GM03348 (cell line): ENCODE results near the gene KLHL25.
"Not testable (repeated sequence)": the region's sequence is repeated elsewhere in the genome, so short reads cannot be mapped to it uniquely, and the experiment has no call there.

ENCODE experiments used
- DNase-seq: peaks from one replicate; pipeline ENCODE4 v3.0.0; 2012; ENCODE audit warnings: low spot score

The KLHL25 gene

DNA sequence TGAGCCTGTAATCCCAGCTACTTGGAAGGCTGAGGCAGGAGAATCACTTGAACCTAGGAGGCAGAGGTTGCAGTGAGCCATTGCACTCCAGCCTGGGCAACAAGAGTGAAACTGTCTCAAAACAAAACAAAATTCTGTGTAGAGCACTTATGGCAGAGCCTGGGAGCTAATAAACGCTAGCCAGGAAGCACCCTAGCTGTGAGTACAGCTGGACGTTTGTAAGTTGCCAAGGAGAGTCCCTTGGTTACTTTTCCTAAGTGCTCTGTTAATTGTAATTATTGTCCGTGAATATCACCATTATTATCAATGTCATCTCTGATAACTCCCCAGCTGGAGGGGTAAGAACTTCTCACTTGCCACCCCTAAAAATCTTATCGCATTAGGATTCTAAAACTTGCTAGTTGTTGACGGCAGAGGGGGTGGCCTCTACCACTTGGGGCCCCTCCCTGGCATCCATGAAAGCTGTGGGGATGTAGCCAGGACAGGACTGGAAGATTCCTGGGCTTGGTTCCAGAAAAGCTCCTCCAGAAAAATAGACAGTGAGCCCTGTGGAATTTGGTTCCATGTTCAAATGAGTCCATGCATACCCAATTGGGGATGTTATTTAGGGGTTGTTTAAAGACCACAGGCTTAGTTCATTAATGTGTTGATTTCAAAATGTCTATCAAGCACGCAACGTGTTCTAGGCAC, 9.9 kb upstream of the KLHL25 start:
- no peak for DNase-seq

DNA sequence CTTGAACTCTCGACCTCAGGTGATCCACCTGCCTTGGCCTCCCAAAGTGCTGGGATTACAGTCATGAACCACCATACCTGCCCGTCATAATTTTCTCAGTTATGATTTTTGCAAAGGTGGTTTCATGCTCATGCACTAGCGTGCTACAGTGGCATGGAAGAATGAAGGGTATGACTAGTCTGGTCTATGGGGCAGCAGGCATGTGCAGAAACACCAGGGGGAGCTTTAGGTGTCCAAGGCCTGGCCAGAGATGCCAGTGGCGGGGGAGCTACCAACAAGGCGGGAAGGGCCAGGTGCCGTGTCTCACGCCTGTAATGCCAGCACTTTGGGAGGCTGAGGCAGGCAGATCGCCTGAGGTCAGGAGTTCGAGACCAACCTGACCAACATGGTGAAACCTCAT, 7.9 kb upstream of the KLHL25 start:
- DNase-seq, result not testable (repeated sequence)

DNA sequence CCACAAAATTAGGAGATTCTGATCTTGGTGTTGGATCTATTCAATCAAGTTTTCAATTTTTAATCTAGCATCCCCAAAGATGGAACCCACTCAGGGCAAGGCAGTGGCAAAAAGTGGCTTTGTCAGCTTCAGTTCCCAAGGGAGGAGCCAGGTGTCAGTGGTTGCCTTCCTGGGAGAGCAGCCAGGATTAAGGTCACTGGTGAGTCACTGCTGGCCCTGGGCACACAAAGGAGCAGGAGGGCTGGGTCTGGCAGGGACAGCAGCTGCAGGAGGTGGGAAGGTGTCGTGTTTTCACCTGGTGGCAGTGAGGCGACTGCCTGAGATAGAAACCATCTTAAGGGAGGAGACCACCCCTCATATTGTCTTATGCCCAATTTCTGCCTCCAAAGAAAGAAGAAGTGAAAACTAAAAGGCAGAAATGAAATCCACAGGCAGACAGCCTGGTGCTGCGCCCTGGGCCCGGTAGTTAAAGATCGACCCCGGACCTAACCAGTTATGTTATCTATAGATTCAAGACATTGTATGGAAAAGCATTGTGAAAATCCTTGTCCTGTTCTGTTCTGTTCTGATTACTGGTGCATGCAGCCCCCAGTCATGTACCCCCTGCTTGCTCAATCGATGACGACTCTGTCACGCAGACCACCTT, 5.9 kb upstream of the KLHL25 start:
- peak; percentile 42 for DNase-seq

DNA sequence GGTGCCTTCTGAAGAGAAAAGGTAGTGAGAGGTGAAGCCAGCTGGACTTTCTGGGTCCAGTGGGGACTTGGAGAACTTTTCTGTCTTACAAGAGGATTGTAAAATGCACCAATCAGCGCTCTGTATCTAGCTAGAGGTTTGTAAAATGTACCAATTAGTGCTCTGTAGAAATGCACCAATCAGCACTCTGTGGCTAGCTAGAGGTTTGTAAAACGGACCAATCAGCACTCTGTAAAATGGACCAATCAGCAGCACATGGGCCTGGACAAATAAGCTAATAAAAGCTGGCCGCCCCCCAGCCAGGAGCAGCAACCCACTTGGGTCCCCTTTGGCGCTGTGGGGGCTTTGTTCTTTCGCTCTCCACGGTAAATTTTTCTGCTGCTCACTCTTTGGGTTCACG, 1.6 kb upstream of the KLHL25 start:
- not testable (repeated sequence) for DNase-seq

DNA sequence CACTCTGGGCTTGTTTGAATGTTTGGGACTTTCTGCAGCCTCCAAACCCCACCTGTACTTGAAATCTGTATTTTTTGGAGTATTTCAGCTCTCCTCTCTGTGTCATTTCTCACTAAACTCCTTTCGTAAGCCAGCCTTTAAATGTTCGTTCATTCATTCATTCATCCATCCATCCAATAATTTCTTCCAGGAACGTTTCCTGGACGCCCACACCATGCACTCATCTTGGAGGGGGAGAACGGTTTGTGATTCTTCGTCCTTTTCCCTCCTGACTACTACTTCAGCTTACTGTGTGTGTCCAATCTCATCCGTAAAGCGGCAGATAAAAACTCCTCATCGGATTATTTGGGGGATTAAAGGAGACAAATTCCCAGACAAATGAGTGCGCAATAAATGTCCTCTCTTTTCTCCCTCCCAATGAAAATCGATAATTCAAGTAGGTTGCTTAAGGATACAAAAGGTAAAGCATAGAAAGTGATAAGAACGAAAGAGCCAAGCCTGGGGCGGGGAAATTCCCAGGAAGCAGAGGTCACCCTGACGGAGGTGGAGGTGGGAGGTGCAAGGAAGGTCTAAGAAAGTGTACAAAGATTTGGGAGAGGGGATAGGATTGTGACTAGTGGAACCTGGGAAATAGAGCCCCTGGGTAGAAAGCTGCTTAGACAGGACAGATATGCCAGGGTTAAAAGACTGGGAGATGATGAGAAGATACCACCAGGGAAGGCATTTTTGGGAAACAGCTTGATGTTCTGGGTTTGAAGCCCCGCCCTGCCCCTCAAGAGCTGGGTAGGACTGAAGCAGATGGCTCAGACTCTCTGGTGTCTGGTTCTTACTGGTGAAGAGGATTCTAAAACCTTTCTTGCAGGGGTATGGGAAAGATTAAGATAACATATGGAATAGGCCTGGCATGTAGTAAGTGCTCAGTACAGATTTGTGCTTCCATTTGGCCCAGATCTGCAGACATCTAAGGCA, 896 bp upstream of the KLHL25 start:
- DNase-seq, result no peak

DNA sequence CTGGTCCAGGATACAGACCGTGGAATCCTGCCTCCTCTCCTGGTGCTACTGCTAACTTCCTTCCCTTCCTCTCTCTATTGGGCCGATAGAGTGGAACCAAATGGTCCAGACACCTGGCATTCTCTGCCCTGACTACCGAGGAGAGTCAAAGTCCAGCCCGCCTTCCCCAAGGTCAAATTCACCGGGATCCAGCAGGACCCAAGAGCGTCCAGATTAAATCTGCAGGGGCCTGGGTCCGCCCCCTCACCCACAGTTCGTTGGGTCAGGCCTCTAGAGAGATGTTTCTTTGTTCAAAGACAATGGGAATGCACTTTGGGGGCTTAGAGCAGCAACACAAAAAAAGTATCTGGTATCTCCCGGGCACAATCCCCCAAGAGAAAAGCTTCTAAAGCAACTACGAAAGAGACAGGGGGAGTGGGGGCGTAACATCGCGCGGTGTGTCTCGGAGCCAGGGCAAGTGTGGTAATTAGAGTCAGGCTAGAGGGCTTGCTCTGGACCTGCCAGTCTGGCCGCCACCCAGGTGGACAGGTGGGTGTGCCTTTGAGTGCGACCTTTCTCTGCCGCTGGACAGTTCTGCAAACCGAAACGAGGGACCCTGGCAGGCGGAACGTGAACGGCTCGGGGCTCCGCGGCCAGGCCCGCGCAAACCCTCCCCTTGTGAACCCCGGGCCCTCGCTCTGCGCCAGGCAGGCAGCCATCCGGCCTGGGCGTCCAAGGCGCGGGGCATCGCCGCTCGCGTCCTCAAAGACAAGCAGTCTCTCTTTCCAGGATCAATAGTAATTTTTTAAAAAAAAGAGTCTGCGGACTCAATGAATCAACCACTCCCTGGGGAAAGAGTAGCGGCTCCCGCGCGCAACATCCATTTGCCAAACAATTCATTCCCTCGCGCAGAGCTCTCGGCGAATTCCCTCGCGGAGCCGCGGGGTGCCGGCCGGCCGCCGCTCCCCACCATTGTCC, 806 bp downstream of the KLHL25 start:
- DNase-seq, result peak; percentile 63

DNA sequence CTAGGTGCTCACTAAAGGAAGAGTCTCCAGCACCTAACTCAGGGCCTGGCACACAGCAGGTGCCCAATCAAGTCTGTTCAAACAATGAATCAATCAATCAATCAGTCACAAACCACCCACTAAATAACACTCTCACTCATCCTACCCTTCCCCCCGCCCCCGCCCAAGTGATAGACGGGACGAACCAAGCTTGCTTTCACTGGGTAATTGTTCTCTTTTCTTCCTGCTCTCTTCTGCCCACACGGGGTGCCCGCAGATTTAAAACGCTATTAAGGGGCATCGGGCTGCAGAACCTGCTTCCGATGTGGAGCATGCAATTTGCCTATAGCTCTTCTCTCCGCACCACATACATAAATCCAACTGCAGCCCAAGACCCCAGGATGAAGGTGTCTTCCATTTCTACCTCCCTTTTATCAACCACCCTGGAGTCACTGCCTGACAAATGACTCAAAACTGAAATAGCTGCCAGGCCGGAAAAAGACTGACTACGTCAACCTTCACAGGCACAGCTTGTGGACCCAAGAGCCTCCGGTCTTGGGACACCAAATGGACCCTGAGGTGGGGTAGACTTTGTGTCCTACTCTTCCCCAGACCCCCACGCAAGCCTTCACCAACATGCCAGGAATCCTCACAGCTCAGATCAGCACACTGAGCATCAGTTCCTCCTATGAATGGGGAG, 1.7 kb downstream of the KLHL25 start:
- peak; percentile 43 for DNase-seq

DNA sequence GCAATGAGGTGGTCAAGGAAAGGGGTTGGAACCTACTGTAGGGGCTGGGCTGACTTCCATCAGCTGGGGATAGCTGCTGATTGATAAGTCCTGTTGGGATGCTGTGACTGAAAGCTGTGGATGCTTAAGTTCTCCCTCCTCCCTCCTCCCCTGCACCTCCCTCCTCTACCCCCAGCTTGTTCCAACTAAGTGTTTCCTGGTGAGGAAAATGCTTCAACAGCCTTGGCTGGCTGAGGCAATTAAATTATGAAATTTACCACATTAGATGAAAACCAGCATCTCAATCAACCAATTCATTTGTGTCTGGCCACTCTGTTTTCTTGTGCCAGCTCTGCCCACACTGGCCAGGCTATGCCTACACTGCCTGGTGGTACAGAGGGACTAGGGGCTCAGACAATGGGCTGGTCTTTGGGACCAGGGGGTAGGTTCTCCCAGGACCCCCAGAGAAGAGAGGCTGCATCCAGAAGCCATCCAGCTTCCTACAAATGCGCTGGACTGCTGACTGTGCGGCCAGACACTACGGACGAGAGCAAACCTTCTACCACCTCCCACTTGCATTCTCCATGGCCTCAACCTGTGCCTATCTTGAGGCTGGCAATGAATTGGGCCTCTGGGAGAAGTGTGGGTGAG, 2.5 kb downstream of the KLHL25 start:
- no peak for DNase-seq

DNA sequence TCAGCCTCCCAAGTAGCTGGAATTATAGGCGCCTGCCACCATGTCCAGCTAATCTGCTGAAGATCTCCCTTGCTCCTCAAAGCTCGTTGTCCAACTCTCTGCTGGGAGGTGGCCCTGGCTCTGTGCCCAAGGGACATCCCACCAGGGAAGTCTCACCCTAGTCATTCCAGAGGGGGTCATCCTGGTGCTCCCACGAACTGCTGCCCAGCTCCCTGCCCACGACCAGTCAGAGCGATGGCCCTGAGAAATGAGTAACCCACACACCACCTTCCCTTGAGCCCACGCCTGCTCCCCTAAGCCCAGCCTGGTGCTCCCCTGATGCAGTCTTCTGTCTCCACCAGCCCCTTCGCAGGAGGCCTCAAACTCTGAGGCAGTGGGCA, 5.2 kb downstream of the KLHL25 start:
- DNase-seq, result no peak

DNA sequence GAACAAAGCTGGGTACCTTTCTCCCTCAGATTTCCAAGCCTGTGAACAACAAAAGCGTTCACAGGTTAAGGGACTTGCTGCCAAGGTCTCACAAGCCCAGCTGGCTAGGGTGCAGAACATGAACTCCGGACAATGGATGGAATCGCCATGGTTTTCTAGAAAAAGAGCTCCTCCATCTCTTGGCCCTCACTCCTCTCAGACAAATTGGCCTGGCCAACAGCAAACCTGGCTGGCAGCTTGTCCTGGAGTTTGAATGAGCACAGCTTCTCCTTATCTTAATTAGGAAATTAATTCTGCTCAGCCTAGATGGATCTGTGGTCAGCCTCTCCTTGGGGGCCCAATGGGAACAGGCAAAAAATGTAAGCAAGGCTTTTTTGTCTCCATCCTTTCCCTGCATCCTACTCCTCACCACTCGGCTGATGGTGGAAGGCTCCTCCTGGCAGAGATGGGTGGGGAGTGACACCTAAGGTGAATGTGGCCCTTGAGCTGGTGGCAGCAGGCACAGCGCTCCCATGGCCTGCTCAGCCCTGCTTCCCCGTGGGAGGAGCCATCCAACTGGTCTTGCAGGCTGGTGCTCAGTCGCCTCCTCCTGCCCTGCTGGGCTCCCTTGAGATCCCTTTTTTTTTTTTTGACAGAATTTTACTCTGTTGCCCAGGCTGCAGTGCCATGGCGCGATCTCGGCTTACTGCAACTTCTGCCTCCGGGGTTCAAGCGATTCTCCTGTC, 5.8 kb downstream of the KLHL25 start:
- no peak for DNase-seq

DNA sequence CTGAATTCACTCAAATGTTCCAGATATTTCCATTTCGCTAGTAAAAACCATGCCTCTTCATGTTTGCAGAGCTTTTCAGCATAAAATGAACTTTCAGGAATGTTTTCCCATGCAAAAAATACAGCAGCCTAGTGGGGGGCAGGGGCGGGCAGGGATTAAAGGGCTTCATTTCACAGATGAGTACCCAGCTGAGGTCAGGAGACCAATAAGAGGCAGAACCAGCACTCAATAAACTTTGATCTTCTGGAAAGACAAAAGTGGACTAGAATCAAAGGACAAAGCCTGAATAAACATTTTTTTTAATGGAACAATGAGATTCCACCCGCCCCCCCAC, 8.0 kb downstream of the KLHL25 start:
- no peak for DNase-seq

DNA sequence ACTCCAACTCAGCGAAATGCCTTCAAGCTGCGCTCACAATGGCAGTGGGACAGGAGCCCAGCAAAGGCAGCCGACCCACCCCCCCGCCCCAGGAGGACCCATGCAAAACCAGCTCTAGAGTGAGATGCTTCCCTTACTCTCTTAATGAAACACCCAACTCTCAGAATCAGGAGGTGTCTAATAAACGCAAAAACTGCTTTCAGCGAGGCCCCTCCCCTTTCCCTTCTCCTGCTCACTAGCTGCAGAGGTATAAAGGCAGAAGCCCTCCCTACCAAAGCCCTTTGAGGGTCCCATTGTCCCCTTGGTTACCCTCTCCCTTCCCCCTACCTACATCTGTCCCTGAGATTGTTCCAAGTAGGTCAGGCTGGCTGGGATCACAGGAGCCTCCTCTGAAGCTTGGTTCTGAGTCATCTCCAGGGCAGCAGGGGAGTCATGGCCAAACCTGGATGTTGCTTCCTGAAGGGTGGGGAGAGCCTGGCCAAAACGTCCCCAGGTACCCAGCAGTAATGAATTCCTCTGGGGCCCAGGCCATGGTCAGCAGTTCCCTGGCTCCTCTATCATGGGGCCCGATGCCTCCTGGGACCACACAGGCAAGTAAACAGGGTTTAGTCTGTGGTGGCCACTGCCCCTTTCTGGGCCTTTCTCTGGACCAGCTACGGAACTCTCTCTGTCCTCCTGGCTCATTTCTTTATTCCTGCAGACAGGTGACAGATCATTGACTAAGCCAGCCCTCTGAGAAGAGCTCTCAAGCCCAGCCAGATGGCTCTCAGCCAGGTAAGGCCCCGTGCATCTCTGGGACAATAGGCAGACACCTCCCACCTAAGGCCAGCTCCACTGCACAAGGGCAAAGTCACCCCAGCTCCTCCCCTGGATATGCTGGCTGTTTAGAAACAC, 8.6 kb downstream of the KLHL25 start:
- DNase-seq, result peak; percentile 64

DNA sequence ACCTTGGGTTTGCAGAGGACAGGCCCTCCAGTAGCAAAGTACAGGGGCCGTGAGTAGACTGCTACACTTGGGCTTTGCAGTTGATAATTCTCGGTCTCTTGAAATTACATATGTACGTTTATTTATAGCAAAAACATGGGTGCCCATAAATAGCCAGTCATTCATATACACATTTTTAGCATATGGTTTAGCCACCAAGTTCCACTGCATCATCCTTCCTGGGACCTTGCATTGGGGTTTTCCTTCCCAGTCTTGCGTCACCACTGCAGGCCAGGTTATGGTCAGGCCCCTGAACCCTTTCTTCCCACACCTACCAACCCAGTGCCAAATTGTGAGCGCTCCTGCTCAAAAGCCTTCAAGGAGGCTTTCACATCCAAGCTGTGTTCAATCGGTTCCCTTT, 12.7 kb downstream of the KLHL25 start:
- no peak for DNase-seq

DNA sequence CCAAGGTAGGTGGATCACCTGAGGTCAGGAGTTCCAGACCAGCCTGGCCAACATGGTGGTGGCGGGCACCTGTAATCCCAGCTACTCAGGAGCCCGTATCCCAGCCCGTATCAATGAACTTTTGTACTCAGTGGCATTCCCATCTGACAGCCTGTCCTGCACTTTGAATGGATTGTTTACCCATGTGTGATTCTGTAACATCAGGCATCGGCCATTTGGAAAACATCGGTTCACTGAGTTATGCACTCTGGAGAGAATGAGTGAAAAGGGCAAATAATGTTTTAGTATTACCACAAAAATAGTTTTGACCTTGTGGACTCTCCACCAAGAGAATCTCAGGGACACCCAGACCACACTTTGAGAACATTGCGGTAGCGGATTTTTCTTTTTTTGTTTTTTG, 13.6 kb downstream of the KLHL25 start:
- DNase-seq, result no peak

DNA sequence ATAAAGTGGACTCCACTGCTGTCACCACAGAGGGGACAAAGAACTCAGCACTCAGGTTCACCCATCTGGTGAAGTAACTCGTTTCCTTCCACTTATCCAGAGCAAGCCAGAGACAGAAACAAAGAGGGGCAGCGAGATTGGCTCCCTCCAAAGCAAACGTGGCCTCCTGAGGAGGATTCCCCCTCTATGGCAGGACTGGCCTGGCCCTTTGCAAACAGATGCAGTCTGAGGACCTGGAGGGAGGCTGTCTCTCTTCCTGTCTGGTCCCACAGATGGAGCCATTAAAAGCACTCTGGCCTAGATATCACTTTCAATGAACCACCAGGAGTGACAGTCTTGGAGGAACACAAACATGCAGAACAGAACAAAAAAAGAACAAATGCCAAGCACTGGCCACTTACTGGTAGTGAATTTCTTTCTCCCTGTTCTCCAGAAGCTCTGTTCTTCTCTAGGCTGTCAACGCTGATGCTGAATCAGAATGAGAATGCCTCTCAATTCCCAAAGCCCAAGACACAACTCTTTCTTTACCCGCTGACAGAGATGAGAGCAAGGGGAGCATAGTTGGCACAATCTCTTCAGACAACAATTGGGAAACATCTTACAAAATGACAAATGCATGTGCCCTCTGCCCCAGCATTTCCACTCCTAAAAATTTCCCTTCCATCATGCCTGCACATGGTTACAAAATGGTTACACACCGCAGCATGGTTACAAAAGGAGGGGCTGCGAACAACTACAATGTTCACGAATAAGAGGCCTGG, 14.3 kb downstream of the KLHL25 start:
- DNase-seq, result no peak

DNA sequence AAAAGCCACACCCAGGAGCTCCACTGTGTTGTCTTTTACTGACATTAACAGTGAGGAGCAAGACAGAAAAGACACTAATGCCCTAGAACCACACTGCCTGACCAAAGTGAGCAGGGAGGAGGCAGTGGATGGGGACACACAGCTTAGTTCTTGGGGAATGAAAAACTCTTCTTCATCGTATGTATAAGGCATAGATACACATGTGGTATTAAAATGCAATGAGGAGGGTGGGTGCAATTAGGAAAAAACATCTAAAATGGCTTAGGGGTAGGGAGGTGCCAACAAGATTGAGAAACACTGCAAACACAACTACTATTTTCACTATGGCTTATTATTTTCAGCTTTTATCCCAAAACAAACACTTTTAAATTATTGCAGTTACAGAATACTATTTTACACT, 15.5 kb downstream of the KLHL25 start:
- no peak for DNase-seq

DNA sequence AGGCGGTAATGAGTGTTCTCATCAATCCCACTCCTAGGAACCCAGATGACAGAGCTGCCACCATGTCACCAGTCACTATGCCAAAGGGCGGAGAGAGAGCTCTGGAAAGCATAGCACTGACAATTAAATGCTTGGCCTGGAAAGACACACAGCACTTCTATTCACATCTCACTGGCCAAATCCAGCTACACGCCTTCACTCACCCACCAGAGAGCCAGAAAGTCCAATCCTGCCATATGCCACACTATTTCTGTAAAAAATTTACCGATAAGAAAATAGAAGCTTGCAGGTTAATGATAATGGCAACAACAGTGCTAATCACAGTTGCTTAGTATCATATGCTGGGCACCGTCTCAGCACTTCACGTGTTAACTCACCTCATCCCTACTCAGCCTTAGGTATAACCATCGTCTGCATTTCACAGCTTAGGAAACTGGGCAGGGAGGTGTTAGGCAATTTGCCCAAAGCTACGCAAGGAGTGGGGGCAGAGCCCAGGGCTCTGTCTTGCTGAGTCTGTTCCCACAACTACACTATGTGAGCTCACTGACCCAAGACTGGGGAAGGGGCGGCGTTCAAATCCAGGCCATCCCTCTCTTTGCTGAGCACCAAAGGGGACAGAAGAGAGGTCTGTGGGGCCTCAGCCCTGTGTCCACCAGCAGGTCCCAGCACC, 16.5 kb downstream of the KLHL25 start:
- no peak for DNase-seq
